Liver (tissue), 9 donors: ENCODE measurements around the gene ZNF574. TPM values are rescaled to one million over a fixed set of nuclear protein-coding genes. Genes with fewer than 3 reads are reported as not detected.
A peak's percentile ranks its signal among the peaks of the same experiment; 100 is the strongest.

Experiments used
- DNase-seq: peaks from one replicate; pipeline ENCODE4 v3.0.0-alpha.2; 2017; ENCODE audit warnings: low spot score
- H3K27ac ChIP-seq, 2 donors: one replicate each; pipeline ENCODE4 v1.7.0; 2013; ENCODE audit warnings: inconsistent platforms in 2 of 2, low read length in 2 of 2, control low read depth in 1 of 2, low read depth in 1 of 2, mild to moderate bottlenecking in 1 of 2
- H3K27me3 ChIP-seq, 4 donors: one replicate each; pipeline versions ENCODE4 v1.6.1 to v1.7.0; 2013; ENCODE audit warnings: low read length in 3 of 4, inconsistent platforms in 1 of 4, mild to moderate bottlenecking in 1 of 4, moderate library complexity in 1 of 4; ENCODE audit not compliant: control insufficient read depth in 4 of 4, insufficient read depth in 4 of 4
- H3K36me3 ChIP-seq, 4 donors: one replicate each; pipeline versions ENCODE4 v1.6.1 to v1.7.0; 2013; ENCODE audit warnings: low read length in 3 of 4, mild to moderate bottlenecking in 3 of 4, low read depth in 1 of 4, moderate library complexity in 1 of 4; ENCODE audit not compliant: control insufficient read depth in 4 of 4, insufficient read depth in 3 of 4
- H3K4me1 ChIP-seq, 4 donors: one replicate each; pipeline versions ENCODE4 v1.6.1 to v1.7.0; 2013; ENCODE audit warnings: low read length in 3 of 4, mild to moderate bottlenecking in 3 of 4, moderate library complexity in 1 of 4; ENCODE audit not compliant: control insufficient read depth in 4 of 4, insufficient read depth in 4 of 4
- H3K4me3 ChIP-seq, 3 donors: one replicate each; pipeline versions ENCODE4 v1.6.1 to v1.7.0; 2013; ENCODE audit warnings: low read length in 3 of 3, control low read depth in 1 of 3, low read depth in 1 of 3, mild to moderate bottlenecking in 1 of 3
- H3K9ac ChIP-seq, 2 donors: one replicate each; pipeline ENCODE4 v1.7.0; 2013; ENCODE audit warnings: low read length in 2 of 2, mild to moderate bottlenecking in 2 of 2, moderate library complexity in 2 of 2, control low read depth in 1 of 2, low read depth in 1 of 2
- H3K9me3 ChIP-seq, 4 donors: one replicate each; pipeline versions ENCODE4 v1.6.1 to v1.7.0; 2013; ENCODE audit warnings: low read length in 3 of 4; ENCODE audit not compliant: control insufficient read depth in 4 of 4
- EGR1 ChIP-seq, 2 donors: IDR thresholded peaks; 2 replicates each; pipeline ENCODE4 v1.6.1; 2016 to 2018; ENCODE audit warnings: antibody characterized with exemption in 2 of 2, low read depth in 2 of 2
- FOXA1 ChIP-seq: IDR thresholded peaks from 2 replicates; pipeline ENCODE4 v1.6.1; 2016; ENCODE audit warnings: antibody characterized with exemption
- FOXA2 ChIP-seq: IDR thresholded peaks from 2 replicates; pipeline ENCODE4 v1.6.1; 2016; ENCODE audit warnings: antibody characterized with exemption
- GABPA ChIP-seq, 2 donors: IDR thresholded peaks in 1 of 2; conservative IDR thresholded peaks in 1 of 2; 2 replicates each; pipeline ENCODE4 v1.6.1; 2016; ENCODE audit warnings: antibody characterized with exemption in 2 of 2, mild to moderate bottlenecking in 1 of 2, moderate library complexity in 1 of 2
- HNF4A ChIP-seq, 2 donors: conservative IDR thresholded peaks; 2 replicates each; pipeline ENCODE4 v1.6.1; 2016; ENCODE audit warnings: antibody characterized with exemption in 2 of 2, mild to moderate bottlenecking in 2 of 2
- HNF4G ChIP-seq: IDR thresholded peaks from 2 replicates; pipeline ENCODE4 v1.6.1; 2016; ENCODE audit warnings: antibody characterized with exemption
- JUND ChIP-seq, 2 donors: IDR thresholded peaks; 2 replicates each; pipeline ENCODE4 v1.6.1; 2016; ENCODE audit warnings: antibody characterized with exemption in 2 of 2
- MAX ChIP-seq: IDR thresholded peaks from 2 replicates; pipeline ENCODE4 v1.6.1; 2016; ENCODE audit warnings: antibody characterized with exemption
- NR2F2 ChIP-seq: IDR thresholded peaks from 2 replicates; pipeline ENCODE4 v1.6.1; 2016; ENCODE audit warnings: antibody characterized with exemption
- RAD21 ChIP-seq, 2 donors: IDR thresholded peaks; 2 replicates each; pipeline ENCODE4 v1.6.1; 2016; ENCODE audit warnings: antibody characterized with exemption in 2 of 2, mild to moderate bottlenecking in 2 of 2
- REST ChIP-seq: IDR thresholded peaks from 2 replicates; pipeline ENCODE4 v1.6.1; 2016; ENCODE audit warnings: antibody characterized with exemption, mild to moderate bottlenecking
- RXRA ChIP-seq, 2 donors: IDR thresholded peaks; 2 replicates each; pipeline ENCODE4 v1.6.1; 2017 to 2018; ENCODE audit warnings: antibody characterized with exemption in 2 of 2, mild to moderate bottlenecking in 1 of 2
- SP1 ChIP-seq: IDR thresholded peaks from 2 replicates; pipeline ENCODE4 v1.6.1; 2018; ENCODE audit warnings: antibody characterized with exemption, mild to moderate bottlenecking
- TAF1 ChIP-seq: conservative IDR thresholded peaks from 2 replicates; pipeline ENCODE4 v1.6.1; 2016; ENCODE audit warnings: antibody characterized with exemption, mild to moderate bottlenecking
- YY1 ChIP-seq: IDR thresholded peaks from 2 replicates; pipeline ENCODE4 v1.6.1; 2016; ENCODE audit warnings: antibody characterized with exemption, mild to moderate bottlenecking
- WGBS: extraction: QIAGEN DNeasy Blood & Tissue Kit; methylation state at CpG from one replicate; pipeline ENCODE4 v1.1.7; 2013; 5-methylcytosine and 5-hydroxymethylcytosine counted together
- polyA plus RNA-seq, 2 donors: library from polyadenylated mRNA; stranded (reverse) in 1 of 2; unstranded in 1 of 2; fragments of 200-250 nt in 1 of 2; fragments of >200 nt in 1 of 2; fragmentation: Nextera tagmentation in 1 of 2; extraction: Ambion mirVana in 1 of 2; gene quantifications; one replicate each; pipeline versions ENCODE4 v1.2.1 to v1.2.3, GENCODE V29; 2013 to 2015
- total RNA-seq, 2 donors: library from RNA; depleted of rRNA; stranded (reverse); fragments of >200 nt; gene quantifications; one replicate each; pipeline ENCODE4 v1.2.3, GENCODE V29; 2014
- TF ChIP-seq, protein P1 (sequence below): IDR thresholded peaks from 2 replicates; pipeline ENCODE4 v1.6.1; 2016; ENCODE audit warnings: antibody characterized with exemption
- TF ChIP-seq, protein P2 (sequence below): fragments of 150-350 bp; IDR thresholded peaks from 2 replicates; pipeline ENCODE4 v1.5.1; 2017; ENCODE audit warnings: improper control_type of control experiment, low read depth, low read length; ENCODE audit not compliant: missing input control
- TF ChIP-seq, protein P3 (sequence below): IDR thresholded peaks from 2 replicates; pipeline ENCODE4 v1.6.1; 2016; ENCODE audit warnings: antibody characterized with exemption
- donor health status: healthy.
- donor health status: healthy.
- donor health status: healthy.
- donor health status: healthy.
- donor health status: healthy.

The ZNF574 gene
- total and polyA plus RNA-seq, 4 donors: 3.3 to 7.4 (median 6.5) TPM

DNA sequence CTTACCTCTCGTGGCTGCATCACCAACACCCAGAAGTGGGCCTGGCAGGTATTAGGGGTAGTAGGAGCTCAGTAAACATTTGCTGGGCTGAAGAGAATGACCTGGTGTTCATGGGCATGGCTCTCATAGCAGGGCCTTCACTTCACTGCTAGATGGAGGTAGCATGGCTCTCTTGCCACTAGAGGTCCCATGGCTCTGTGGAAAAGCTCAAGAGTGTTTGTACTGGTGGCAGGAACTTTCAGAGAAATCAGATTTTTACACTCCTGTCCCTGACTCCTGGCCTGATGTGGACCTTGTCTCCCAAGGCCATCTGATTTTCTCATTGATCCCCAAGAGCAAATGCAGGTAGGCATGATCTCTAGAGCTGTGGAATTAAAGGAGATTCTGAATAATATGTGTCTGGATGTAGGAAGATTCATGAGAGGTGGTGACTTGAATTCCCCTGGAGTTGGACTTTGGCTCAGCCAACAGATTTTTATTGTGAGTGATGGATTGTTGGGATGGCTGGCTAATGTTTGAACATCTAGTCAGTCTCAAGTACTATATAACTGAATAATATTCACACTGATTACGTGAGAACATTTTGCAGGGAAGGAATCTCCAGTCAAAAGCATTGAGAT is 5.7 kb downstream of the ZNF574 start:
- Histone ChIP-seq H3K9ac (no peak overlapping the region), H3K27ac (no peak overlapping the region), H3K9me3 (no peaks in the 10 kb centered on the region), H3K4me1 (peaks cover 3 to 14% (median 10%) of the 10 kb centered on the region in 4 donors), H3K36me3 (peaks cover 5 to 31% (median 26%) of the 10 kb centered on the region in 4 donors), H3K4me3 (no peak overlapping the region), H3K27me3 (no peaks in the 10 kb centered on the region)
- DNase-seq: no peak
- TF ChIP-seq, protein P1, sequence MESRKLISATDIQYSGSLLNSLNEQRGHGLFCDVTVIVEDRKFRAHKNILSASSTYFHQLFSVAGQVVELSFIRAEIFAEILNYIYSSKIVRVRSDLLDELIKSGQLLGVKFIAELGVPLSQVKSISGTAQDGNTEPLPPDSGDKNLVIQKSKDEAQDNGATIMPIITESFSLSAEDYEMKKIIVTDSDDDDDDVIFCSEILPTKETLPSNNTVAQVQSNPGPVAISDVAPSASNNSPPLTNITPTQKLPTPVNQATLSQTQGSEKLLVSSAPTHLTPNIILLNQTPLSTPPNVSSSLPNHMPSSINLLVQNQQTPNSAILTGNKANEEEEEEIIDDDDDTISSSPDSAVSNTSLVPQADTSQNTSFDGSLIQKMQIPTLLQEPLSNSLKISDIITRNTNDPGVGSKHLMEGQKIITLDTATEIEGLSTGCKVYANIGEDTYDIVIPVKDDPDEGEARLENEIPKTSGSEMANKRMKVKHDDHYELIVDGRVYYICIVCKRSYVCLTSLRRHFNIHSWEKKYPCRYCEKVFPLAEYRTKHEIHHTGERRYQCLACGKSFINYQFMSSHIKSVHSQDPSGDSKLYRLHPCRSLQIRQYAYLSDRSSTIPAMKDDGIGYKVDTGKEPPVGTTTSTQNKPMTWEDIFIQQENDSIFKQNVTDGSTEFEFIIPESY: no peak
- peak in 1 of 2 donors; percentile 68 for TF ChIP-seq RAD21 (IDR thresholded peaks at IDR 0.05)
- TF ChIP-seq, protein P2, sequence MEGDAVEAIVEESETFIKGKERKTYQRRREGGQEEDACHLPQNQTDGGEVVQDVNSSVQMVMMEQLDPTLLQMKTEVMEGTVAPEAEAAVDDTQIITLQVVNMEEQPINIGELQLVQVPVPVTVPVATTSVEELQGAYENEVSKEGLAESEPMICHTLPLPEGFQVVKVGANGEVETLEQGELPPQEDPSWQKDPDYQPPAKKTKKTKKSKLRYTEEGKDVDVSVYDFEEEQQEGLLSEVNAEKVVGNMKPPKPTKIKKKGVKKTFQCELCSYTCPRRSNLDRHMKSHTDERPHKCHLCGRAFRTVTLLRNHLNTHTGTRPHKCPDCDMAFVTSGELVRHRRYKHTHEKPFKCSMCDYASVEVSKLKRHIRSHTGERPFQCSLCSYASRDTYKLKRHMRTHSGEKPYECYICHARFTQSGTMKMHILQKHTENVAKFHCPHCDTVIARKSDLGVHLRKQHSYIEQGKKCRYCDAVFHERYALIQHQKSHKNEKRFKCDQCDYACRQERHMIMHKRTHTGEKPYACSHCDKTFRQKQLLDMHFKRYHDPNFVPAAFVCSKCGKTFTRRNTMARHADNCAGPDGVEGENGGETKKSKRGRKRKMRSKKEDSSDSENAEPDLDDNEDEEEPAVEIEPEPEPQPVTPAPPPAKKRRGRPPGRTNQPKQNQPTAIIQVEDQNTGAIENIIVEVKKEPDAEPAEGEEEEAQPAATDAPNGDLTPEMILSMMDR: peak; percentile 31
- TF ChIP-seq HNF4A (conservative IDR thresholded peaks at IDR 0.05): peak; percentile 8 to 20
- no peak for TF ChIP-seq SP1
- WGBS: 92% methylated on average over 2 of the region's 2 CpGs

DNA sequence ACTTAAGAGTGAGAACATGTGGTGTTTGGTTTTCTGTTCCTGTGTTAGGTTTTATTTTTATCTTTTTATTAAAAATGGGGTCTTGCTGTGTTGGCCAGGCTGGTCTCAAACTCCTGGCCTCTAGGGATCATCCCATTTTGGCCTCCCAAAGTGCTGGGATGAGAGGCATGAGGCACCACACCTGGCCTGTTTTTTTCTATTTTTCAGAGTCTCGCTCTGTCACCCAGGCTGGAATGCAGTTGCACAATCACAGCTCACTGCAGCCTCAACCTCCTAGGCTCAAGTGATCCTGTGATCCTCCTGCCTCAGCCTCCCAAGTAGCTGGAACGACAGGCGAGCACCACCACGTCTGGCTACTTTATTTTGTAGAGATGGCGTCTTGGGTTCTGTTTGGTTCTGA is 7.6 kb downstream of the ZNF574 start:
- Histone ChIP-seq H3K9ac (no peak overlapping the region), H3K9me3 (no peaks in the 10 kb centered on the region), H3K27ac (no peak overlapping the region), H3K27me3 (no peaks in the 10 kb centered on the region), H3K4me3 (no peak overlapping the region), H3K4me1 (no peaks in the 10 kb centered on the region), H3K36me3 (peaks cover 5 to 30% (median 25%) of the 10 kb centered on the region in 4 donors)
- no peak for DNase-seq
- TF ChIP-seq, protein P2: no peak
- TF ChIP-seq TAF1 (no peak), HNF4A (conservative IDR thresholded peaks at IDR 0.05) (no peak), FOXA2 (no peak), JUND (IDR thresholded peaks at IDR 0.05) (no peak), SP1 (no peak), HNF4G (no peak), NR2F2 (no peak), GABPA (IDR thresholded peaks at IDR 0.05 in 1 of 2, conservative IDR thresholded peaks at IDR 0.05 in 1 of 2) (no peak), REST (no peak), EGR1 (IDR thresholded peaks at IDR 0.05; ENCODE audit: low read depth in 2 of 2) (no peak), RXRA (IDR thresholded peaks at IDR 0.05) (no peak), MAX (no peak), FOXA1 (no peak), YY1 (no peak), RAD21 (IDR thresholded peaks at IDR 0.05) (no peak)
- TF ChIP-seq, protein P3, sequence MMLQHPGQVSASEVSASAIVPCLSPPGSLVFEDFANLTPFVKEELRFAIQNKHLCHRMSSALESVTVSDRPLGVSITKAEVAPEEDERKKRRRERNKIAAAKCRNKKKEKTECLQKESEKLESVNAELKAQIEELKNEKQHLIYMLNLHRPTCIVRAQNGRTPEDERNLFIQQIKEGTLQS: no peak
- TF ChIP-seq, protein P1: no peak
- WGBS: 97% methylated on average over 5 of the region's 5 CpGs
